NCI-H1436 (cell line): ENCODE measurements around the gene NLRC4.
"Not testable (repeated sequence)": the region's sequence is repeated elsewhere in the genome, so short reads cannot be mapped to it uniquely, and the experiment has no call there.

Source experiments
- DNase-seq: peaks from one replicate; lab custom pipeline; 2025; lab: John Stamatoyannopoulos, UW

The NLRC4 gene

DNA sequence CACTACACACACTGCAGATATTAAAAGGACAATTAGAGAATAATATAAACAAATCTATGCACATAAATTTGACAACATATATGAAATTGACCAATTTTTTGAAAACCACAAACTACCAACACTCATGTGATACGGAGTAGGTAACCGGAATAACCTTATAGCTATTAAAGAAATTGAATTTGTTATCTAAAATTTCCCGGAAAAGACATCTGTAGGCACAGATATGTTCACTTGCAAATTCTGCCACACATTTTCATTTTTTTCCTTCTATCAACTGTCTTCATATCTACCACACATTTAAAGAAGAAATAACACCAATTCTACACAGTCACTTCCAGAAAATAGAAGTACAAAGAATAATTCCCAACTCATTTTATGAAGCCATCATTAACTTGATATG is 22.4 kb downstream of the NLRC4 start:
- no peak for DNase-seq

DNA sequence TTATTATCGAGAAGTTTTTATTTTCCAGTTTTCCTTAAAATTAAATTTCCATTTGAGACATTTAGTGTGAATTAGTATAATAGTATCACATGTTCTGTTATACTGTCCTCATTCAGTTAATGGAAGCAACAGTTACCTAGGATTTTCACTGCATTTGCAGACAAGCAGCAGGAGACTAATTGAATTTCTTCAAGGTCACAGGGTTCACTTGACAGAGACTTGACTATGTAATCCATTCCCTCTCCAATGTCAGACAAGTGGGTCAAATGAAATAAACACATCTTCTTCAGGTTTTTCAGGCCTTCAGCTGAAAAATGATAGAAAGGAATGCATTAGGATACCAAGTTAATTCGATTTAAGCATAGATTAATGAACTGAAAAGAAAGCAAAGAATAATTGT is 26.7 kb downstream of the NLRC4 start:
- DNase-seq = no peak

DNA sequence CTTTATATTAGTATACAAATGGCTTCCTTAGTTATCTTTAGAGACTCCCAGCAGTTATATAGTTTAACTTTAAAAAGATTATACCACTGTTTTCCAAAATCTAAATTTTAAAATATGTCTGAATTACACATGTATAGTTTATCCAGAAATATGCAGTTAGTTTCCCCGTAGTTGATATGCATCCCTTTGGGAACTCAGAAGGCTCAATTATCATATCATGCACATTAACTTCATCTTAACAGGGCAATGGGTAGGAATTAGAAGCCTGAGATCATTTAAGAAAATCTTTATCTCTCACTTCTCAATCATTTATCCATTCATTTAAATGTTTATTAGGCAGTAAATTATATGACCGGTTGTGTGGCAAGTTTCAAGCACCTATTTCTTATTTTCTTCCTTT is 27.2 kb downstream of the NLRC4 start:
- DNase-seq = no peak

DNA sequence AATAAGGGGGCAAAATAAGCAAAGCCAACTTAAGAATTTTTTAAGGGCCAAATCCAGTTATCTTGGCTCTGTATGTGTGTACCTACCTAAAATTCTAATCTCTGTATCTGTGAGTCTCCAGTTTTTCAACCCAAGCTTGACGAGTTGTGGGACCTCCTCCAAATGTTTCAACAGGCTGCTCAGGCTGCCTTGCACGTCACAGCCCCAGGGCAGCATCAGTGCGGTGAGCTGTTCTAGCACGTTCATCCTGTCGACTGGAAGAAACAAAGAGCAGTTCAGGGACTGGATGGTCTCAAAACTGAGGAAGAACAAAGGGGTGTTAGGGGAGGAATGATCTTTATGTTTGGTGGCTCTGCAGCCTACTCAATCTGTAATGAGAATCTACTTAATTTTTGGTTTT is 29.4 kb downstream of the NLRC4 start:
- no peak for DNase-seq

DNA sequence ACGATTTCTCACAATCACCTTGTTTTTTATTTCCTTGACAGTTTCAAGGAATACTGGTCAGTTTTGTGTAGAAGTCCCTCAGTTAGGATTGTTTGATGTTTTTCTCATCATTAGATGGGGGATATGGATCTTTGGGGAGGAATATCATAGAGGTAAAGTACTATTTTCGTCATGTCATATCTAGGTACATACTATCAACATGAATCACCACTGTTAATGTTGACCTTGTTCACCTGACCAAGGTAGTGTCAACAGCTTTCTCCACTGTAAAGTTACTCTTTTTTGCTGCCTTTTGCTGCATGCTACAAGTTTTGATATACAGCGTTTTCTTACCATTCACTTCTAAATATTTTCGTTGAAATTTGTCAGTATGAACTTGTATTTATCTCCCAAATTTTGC is 32.7 kb downstream of the NLRC4 start:
- no peak for DNase-seq

DNA sequence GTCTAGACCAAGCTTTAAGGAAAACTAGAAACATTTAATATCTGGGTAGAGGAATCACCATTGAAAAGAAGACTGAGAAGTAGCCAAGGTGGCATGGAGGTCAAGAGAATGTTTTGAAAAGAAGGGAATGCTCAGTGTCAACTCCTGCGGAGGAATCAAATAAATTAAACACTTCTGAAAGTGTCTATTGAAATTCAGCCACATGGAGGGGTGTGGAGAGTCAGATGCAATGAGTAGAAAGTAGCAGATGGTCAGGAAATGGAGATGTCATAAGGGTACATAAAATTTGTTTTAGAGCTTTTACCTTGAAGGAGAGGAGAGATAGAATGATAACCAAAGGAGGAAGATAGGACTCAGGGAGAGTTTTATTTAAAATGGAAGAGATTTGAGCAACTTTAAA is 35.1 kb downstream of the NLRC4 start:
- no peak for DNase-seq

DNA sequence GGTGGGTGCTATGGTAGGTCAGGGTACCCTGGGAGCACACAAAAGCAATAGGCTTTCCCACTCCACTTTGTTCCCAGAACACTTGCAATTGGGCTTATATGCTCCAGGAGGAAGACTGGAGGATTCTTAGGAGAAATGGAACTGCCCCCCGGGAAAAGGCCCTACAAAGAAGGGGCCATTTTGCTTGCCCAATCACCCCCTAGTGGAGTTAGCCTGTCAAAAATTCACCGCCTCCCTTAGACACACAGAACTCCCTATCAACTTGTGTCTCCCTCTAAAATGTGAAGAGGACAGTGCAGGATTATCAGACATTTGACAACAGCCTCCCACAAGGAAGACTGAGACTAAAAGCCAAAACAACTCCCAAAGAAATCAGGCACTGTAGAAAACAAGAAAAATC is 36.5 kb downstream of the NLRC4 start:
- no peak for DNase-seq

DNA sequence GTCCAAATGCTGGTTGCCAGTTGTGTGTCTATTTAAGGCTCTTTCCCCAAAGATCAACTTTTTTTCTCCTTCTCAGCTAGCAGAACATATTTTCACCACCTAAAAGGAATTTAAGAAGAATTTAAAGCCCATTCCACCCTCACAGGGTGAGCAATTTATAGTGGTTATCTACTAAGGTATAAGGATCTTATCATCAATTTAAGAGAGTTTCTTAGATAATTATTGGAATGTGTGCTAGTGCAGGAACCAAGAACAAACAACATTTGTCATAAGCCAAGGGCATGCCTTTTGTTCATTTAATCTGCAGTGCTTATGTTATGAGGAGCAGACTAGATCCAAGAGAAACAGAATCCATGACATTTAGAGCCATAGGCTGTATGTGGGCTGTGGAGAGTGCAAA is 37.2 kb downstream of the NLRC4 start:
- DNase-seq = no peak

DNA sequence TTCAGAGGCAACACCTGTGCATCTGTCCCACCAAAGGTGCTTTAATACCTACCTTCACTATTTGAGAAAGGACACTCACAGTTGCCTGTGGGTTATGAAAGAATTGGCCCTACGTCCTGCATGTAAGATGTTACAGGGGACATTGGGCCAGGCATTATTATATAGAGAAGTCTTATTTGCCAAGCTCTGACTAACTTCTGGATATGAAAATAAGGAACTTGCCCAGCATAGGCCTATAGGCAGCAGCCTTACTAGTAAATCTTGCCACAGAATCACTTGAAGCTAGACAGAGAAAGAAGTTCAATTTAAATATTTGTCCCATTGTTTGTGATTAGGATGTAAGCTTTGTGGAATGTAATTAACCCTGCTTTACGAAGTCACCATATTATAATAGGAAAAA is 41.7 kb downstream of the NLRC4 start:
- no peak for DNase-seq

DNA sequence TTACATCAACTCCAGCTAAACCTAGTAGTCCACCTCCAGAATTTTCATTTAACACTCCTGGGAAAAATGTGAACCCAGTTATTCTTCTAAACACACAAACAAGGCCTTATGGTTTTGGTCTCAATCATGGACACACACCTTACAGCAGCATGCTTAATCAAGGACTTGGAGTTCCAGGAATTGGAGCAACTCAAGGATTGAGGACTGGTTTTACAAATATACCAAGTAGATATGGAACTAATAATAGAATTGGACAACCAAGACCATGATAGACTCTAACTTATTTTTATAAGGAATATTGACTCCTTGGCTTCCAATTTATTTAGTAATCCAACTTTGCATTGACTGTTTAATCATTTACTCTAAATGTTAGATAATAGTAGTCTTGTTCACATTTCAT is 44.2 kb downstream of the NLRC4 start:
- no peak for DNase-seq

DNA sequence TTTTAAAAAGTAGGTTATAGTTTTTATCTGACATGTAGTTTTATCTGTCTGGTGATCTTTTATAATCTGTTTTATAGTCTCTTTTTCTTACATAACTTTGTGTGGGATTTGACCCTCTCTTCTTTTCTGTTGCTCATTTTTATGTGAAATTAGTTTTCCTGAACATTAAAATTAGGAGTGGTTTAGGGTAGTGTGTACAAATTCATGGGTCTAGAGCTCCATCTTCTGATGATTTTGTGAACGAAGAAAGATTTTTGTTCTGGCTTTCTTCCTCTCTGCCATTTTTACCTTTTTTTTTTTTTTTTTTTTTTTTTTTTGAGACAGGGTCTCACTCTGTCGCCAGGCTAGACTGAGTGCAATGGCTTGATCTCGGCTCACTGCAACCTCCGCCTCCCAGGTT is 52.4 kb downstream of the NLRC4 start:
- no peak for DNase-seq

DNA sequence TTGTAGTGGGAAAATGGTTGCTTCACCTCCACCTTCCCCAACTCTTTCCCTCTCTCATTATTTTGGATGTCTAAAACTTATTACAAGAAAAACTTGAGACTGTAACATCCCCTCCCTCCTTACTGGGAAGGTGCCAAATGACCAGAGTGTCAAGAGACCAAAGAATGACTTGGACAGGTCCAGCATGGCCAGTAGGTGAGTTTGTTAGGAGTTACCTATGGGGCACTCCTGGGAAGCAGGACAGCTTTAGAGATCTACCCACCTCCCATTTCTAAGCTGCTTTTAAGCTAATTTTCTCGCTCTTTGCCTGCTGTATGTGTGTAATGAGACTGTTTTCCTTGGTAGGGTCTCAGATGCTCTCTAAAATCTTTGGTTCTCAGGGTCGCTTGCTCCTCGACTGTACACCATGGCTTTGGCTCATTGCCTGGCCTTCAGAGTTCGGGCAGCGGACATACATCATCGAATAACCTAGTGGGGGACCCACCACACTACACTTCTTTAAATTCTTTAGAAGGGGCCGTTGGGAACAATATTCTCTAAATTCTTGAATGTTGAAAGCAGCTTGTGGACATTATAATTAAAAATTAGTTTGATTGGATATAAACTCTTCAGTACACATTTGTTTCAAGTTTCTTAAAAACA is 53.8 kb downstream of the NLRC4 start:
- DNase-seq = no peak

DNA sequence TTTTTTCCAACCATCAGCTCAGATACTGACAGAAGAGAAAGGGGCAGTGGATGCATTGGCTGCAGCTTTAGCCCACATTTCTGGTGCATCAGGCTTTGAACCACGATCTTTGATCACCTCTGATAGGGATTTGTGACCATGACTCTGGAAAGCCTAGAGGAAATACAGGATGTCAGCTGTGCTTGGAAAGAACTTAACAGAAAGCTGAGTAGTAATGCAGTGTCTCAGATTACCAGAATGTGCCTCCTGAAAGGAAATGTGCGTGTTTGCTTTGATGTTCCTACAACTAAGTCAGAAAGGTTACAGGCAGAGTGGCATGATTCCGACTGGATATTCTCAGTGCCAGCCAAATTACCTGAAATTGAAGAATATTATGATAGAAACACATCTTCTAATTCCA is 61.3 kb downstream of the NLRC4 start:
- not testable (repeated sequence) for DNase-seq

DNA sequence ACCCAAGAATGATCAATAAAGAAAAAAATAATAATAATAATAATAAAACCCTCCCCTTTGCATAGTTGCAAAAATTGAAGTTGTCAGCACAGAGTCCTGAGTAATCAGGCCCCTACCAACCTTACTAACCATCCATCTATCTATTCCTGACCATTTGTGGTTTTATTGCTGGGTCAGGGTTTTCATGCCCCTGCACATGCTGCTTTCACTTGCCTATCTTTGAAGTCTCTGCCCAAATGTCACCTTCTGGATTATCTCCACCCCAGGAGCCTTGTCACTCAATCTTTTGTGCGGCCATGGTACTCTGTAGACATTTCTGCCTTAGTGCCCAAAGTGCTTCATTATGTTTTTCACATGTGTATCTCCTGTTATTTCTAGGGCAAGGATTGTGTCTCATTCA is 63.9 kb downstream of the NLRC4 start:
- DNase-seq = no peak

DNA sequence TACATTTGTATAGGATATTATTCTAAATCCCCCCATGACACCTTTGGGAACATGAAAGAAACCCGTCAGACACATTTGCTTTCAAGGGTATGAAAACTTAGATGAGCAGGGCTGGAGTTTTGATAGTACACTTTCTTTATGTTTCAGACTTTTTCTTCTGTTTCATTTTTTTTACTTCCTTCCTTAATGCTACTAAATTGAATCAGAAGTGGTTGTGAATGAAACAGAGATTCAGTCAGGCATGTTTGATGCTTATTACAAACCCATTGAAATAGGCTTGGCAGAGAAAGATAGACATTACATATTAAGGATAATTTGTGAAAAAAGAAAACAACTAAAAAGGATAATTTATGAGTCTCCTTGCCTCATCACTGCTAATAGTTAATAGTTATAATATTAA is 72.3 kb downstream of the NLRC4 start:
- DNase-seq = no peak

DNA sequence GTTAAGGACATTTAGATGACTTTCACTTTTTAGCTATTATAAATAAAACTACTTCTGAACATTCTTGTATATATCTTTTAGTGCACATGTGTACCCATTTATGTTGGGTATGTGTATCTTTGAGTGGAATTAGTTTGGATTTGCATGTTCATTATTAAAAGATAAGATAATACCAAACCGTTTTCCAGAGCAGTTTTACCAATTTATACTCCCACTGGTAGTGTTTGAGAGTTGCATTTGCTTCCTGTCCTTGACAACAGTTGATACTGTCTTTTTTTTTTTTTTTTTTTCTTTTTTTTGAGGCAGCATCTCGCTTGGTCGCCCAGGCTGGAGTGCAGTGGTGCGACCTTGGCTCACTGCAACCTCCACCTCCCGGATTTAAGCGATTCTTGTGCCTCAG is 75.7 kb downstream of the NLRC4 start:
- no peak for DNase-seq

DNA sequence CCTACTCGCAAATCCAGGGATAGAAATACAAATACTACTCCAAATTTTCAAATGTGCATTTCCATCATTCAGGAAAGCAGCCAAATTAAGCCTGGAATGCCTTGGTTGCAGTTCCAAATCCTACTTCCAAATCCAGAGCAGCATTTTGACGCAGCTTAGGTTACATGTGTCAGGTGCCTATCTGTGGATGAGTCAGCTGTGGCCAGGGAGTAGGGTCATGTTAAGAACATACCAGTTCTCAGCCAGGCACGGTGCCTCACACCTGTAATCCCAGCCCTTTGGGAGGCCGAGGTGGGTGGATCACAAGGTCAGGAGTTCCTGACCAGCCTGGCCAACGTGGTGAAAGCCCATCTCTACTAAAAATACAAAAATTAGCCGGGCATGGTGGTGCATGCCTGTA is 82.0 kb downstream of the NLRC4 start:
- DNase-seq = no peak
